NCI-H345 (cell line): ENCODE measurements around the gene MAML2.

Source experiments
- DNase-seq: peaks from one replicate; lab custom pipeline; 2025; lab: John Stamatoyannopoulos, UW

Gene MAML2

GRCh38 chr11:96036863-96037262 is 306.1 kb downstream of the MAML2 start:
- DNase-seq = no peak

- DNase-seq = no peak
These were observed 307.3 kb downstream of the MAML2 start for GRCh38 chr11:96035740-96036078.

GRCh38 chr11:96035031-96035739 is 307.8 kb downstream of the MAML2 start:
- DNase-seq = no peak

- DNase-seq = no peak
These were observed 309.4 kb downstream of the MAML2 start for GRCh38 chr11:96033599-96033998.

- no peak for DNase-seq
These were observed 309.9 kb downstream of the MAML2 start for GRCh38 chr11:96033095-96033494.

- DNase-seq = no peak
These were observed 314.2 kb downstream of the MAML2 start for GRCh38 chr11:96028746-96029145.

- no peak for DNase-seq
These were observed 316.0 kb downstream of the MAML2 start for GRCh38 chr11:96027021-96027420.

GRCh38 chr11:96026310-96026709 is 316.7 kb downstream of the MAML2 start:
- no peak for DNase-seq

- DNase-seq = no peak
These were observed 318.3 kb downstream of the MAML2 start for GRCh38 chr11:96024666-96025065.

- no peak for DNase-seq
These were observed 319.7 kb downstream of the MAML2 start for GRCh38 chr11:96023275-96023674.

GRCh38 chr11:96021901-96022650 is 320.9 kb downstream of the MAML2 start:
- no peak for DNase-seq

GRCh38 chr11:96019810-96020747 is 322.9 kb downstream of the MAML2 start:
- no peak for DNase-seq

GRCh38 chr11:96019281-96019680 is 323.7 kb downstream of the MAML2 start:
- DNase-seq = no peak

GRCh38 chr11:96017856-96018255 is 325.1 kb downstream of the MAML2 start:
- no peak for DNase-seq

- no peak for DNase-seq
These were observed 326.0 kb downstream of the MAML2 start for GRCh38 chr11:96016978-96017502.

GRCh38 chr11:96015906-96016565 is 327.0 kb downstream of the MAML2 start:
- no peak for DNase-seq

- peak; percentile 17 for DNase-seq
These were observed 328.8 kb downstream of the MAML2 start for GRCh38 chr11:96014217-96014616.

- DNase-seq = no peak
These were observed 329.4 kb downstream of the MAML2 start for GRCh38 chr11:96013461-96014213.

- peak; percentile 7 for DNase-seq
These were observed 330.7 kb downstream of the MAML2 start for GRCh38 chr11:96012086-96012824.

- no peak for DNase-seq
These were observed 332.3 kb downstream of the MAML2 start for GRCh38 chr11:96010683-96011082.
